Measurements from ENCODE around the gene PCSK2. TPM values are rescaled to one million over a fixed set of nuclear protein-coding genes. Genes with fewer than 3 reads are reported as not detected.

The PCSK2 gene
- total and polyA plus RNA-seq, 2 donors (not counting 3 experiments of a cell fraction or from before 2014, with no cell fraction given): not detected

DNA sequence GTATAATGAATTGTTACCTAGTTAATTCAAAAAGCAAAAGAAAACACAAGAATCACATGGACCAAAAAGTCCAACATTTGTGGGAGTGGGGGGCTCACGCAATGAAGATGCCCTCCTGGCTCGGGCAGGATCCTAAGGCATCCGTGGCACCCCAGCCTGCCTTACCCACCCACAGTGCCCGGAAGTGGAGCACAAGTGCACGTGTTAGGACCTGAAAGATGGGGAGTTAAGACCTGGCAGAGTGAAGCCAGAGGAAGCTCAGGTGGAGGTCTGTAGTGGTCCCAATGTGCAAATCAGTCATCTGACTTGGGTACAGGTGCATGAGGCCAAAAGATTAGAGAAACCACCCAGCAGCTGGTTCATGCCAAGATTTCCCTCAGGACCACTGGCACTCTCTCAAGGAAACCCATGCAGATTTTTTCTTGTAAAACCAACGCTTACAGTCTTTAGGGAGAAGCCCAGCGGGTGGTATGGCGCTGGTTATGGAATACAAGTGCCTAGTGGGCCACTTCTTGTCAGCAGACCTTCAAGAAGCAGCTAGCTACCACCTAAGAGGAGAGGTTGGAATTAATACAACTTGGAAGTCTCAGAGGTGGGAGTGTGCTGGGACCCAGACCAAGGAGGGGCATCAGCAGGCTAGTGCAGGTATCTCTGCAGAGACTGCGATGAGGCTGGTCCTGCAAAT is 262.2 kb downstream of the PCSK2 start:
- H3K27ac ChIP-seq (ENCODE audit: insufficient read depth, low read depth, low read length): no peak overlapping the region
- POLR2A ChIA-PET: no interaction called here
- CTCF ChIA-PET: no interaction called here
- BruUV-seq (replicated peaks): no TSS peak
- H4K20me1 ChIP-seq (replicated peaks; ENCODE audit: control insufficient read depth, extremely low read depth, insufficient read depth, low read length): no peaks in the 10 kb centered on the region
- no peaks in the 10 kb centered on the region for H3K79me2 ChIP-seq (ENCODE audit: control insufficient read depth, insufficient read depth, low read length)
- DNase-seq (ENCODE audit: low read depth, low spot score) (no peak), FAIRE-seq (no peak)
- no peak overlapping the region for H3K9ac ChIP-seq (replicated peaks; ENCODE audit: extremely low read depth, insufficient read depth, low read length)
- no peaks in the 10 kb centered on the region for H3K36me3 ChIP-seq (ENCODE audit: control insufficient read depth in 2 of 2, extremely low read depth in 1 of 2, insufficient read depth in 2 of 2, low read length in 2 of 2)
- H3K4me2 ChIP-seq (ENCODE audit: insufficient read depth, low read length): no peak overlapping the region
- no peaks in the 10 kb centered on the region for H3K9me1 ChIP-seq (replicated peaks; ENCODE audit: control insufficient read depth, extremely low read depth, insufficient read depth, low read length)
- no peak overlapping the region for H2AFZ ChIP-seq (ENCODE audit: low read depth, low read length)
- intact Hi-C loops (cut with micrococcal nuclease): no loop called here
- H3K27me3 ChIP-seq (ENCODE audit: control insufficient read depth in 2 of 2, insufficient read depth in 2 of 2, low read length in 2 of 2): peaks cover 5 to 9% of the 10 kb centered on the region in 2 experiments
- TF ChIP-seq, protein P1, sequence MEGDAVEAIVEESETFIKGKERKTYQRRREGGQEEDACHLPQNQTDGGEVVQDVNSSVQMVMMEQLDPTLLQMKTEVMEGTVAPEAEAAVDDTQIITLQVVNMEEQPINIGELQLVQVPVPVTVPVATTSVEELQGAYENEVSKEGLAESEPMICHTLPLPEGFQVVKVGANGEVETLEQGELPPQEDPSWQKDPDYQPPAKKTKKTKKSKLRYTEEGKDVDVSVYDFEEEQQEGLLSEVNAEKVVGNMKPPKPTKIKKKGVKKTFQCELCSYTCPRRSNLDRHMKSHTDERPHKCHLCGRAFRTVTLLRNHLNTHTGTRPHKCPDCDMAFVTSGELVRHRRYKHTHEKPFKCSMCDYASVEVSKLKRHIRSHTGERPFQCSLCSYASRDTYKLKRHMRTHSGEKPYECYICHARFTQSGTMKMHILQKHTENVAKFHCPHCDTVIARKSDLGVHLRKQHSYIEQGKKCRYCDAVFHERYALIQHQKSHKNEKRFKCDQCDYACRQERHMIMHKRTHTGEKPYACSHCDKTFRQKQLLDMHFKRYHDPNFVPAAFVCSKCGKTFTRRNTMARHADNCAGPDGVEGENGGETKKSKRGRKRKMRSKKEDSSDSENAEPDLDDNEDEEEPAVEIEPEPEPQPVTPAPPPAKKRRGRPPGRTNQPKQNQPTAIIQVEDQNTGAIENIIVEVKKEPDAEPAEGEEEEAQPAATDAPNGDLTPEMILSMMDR (IDR thresholded peaks at IDR 0.05; ENCODE audit: extremely low read depth in 1 of 2, insufficient read depth in 1 of 2, low read depth in 1 of 2, low read length in 2 of 2): no peak
- TF ChIP-seq POLR2AphosphoS5 (IDR thresholded peaks at IDR 0.05; ENCODE audit: insufficient read depth, low read depth, low read length) (no peak), FOS (IDR thresholded peaks at IDR 0.05; ENCODE audit: borderline replicate concordance, insufficient read depth, low read length) (no peak), POLR2A (IDR thresholded peaks at IDR 0.05; ENCODE audit: low read depth, low read length) (no peak), MYC (IDR thresholded peaks at IDR 0.05; ENCODE audit: low read depth, low read length) (no peak), GATA2 (IDR thresholded peaks at IDR 0.05; ENCODE audit: insufficient read depth, insufficient read length, low read depth, low read length) (no peak), EZH2 (IDR thresholded peaks at IDR 0.05; ENCODE audit: borderline replicate concordance, low read depth, low read length, severe bottlenecking) (no peak), JUN (IDR thresholded peaks at IDR 0.05; ENCODE audit: borderline replicate concordance, insufficient read depth, insufficient read length, low read depth) (no peak)
- TF ChIP-seq, protein P2, sequence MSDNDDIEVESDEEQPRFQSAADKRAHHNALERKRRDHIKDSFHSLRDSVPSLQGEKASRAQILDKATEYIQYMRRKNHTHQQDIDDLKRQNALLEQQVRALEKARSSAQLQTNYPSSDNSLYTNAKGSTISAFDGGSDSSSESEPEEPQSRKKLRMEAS (IDR thresholded peaks at IDR 0.05; ENCODE audit: insufficient read depth, insufficient read length): no peak
- H3K4me1 ChIP-seq (ENCODE audit: control insufficient read depth, extremely low read depth, insufficient read depth, low read length): no peaks in the 10 kb centered on the region
- no peak overlapping the region for H3K4me3 ChIP-seq (replicated peaks in 1 of 3; ENCODE audit: insufficient read depth in 1 of 3, low read depth in 1 of 3, low read length in 3 of 3)
- dilution Hi-C loops (cut with MboI; ENCODE audit: extremely low pct_ligation_motif_present, low sequenced_read_pairs): no loop called here
- H3K9me3 ChIP-seq (replicated peaks; ENCODE audit: control insufficient read depth, insufficient read depth, low read length): no peaks in the 10 kb centered on the region

All from endothelial cell of umbilical vein (primary cell).